HG02840 (cell line): ENCODE measurements around the gene RCOR2.
"Not testable (repeated sequence)": the region's sequence is repeated elsewhere in the genome, so short reads cannot be mapped to it uniquely, and the experiment has no call there.

ENCODE experiments used
- ATAC-seq: cut with Tn5 transposase; IDR thresholded peaks from one replicate; pipeline ENCODE4 v1.9.1; 2021; ENCODE audit warnings: mild to moderate bottlenecking, moderate library complexity, moderate number of reproducible peaks; ENCODE audit not compliant: unreplicated experiment, low FRiP score

The RCOR2 gene

DNA sequence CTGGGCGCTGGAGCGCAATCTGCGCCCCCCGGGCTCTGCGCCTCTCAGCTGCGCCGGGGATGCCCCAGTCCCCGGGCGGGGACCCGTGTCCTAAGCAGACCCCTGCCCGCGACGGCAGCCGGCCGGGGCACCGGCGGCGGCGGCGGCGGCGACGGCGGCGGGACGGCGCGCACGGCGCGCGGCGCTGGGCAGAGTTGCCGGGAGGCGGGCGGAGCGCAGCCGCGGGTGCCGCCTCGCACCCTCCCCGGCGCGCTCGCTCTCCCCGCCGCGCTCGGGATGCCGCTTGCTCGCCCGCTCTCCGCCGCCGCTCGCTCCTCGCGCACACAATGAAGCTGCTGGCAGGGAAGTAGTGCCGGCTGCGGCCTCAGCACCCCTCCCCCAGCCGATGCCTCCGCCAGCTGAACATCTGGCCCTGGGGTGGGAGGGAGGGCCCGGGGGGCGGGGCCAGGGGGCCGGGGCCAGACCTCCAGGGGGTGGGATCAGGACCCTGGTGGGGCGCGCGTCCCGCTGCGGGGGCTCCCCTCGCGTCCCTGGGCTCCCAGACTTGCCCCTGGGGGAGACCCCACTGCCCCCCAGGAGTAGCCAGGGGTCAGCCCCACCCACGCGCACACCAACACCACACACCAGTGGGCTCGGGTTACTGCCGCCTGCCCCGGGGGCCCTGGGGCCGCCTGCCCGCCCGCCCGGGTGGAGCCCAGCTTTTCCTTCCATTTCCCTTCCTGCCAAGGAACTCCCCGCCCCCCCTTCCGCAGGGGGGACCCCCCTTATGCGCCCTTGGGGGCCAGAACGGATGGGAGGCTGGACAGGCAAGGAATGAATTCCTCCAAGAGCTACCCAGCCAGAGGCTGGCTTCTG is at the start of gene RCOR2:
RCOR2 (minus strand) TSS at position 328 of the 855 bp plus-strand sequence. CDS start 708 bp downstream, outside the sequence.
- no peak for ATAC-seq

DNA sequence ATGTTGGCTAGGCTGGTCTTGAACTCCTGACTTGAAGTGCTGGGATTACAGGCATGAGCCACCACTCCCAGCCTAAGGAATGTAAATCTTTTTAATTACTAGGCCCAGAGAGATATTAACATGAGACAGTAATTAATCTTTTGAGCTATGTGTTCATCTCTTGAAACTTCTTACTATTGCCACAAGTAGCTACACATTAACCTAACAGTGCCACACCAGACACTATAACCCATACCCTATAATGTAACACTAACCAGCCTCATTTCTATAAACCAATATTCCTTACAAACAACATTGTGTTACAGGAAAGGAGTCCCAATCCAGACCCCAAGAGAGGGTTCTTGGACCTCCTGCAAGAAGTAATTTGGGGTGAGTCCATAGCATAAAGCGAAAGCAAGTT is 49.5 kb upstream of the RCOR2 start:
- no peak for ATAC-seq

DNA sequence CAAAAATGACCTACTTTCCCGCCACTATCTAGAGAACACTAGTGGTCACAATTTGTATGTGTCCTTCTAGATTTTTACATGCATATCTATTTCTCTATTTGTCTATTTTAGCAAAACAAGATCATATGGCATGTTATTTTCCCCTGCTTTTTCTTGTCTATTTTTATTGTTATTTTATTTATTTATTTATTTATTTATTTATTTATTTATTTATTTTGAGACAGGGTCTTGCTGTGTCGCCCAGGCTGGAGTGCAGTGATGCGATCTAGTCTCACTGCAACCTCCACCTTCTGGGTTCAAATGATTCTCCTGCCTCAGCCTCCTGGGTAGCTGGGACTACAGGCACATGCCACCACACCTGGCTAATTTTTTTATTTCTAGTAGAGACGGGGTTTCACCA is 46.9 kb upstream of the RCOR2 start:
- not testable (repeated sequence) for ATAC-seq

DNA sequence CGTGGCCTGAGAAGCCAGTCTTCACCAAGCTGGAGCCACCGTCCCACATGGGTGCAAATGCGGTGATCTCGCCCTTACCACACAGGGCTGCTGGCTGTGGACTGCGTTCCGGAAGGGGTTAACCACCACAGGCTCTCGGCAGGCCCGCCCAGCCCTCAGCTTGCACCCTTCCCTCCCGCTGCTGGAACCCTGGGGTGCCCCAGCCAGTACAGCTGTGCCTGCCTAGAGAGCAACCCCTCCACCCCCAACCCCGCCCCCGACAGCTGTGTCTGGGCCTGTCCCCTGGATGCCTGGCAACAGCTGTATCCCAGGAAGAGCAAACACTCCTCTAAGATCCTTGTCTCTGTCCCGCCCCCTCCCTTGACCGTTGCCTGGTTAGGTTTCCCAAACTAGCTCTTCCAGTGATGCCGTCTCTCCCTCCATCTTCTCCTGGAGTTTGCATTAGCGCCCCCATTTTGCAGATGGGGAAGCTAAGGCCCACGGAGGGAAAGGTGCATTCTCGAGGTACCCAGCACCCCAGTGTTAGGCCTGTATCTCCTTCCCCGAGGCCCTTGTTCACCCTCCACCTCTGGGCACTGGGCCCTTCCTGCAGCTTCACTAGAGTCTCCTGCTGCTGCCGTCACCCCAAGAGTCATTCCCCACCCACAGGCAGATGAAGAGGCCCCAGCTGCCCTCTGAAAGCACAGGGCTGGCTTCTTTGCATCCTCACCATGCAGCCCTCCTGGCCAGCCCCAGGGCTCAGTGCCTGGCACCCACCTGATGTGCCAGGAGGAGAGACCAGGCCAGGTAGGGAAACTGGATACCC is 44.8 kb upstream of the RCOR2 start:
- no peak for ATAC-seq

DNA sequence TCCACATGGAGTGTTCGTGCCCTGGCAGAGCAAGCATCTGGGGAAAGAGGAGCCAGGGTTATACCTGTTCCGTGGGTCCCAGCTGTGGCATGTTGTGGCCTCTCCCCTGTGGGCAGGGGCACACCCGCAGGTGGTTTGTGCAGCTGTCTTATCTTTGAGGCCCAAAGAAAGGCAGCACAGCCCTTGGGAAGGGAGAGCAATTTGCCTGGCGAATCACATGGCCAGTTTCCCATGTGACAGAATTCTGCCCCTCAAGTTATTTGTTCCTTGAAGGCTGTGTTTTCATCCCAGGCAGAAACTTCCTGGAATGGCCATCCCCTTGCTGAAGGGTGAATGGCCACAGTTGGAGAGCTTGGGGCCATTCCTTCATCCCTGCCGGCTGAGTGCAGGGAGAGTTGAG is 41.0 kb upstream of the RCOR2 start:
- ATAC-seq = no peak

DNA sequence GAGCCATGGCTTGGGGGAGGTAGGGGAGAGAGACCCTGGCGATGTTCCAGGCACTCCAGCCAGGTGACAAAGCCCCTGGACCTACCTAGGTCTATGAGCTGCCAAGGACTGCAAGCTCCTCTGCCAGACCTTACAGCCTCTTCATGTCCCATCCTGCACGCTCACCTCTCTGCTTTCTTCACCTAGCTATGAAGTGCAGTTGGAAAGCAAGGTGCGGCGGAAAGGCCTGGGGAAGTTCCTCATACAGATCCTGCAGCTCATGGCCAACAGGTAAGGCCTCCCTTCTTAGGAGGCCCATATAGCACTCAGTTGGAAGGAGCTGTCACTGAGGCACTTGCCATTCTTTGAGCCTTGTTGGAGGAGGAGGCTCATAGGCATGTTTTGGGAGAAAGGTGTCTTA is 35.6 kb upstream of the RCOR2 start:
- no peak for ATAC-seq

DNA sequence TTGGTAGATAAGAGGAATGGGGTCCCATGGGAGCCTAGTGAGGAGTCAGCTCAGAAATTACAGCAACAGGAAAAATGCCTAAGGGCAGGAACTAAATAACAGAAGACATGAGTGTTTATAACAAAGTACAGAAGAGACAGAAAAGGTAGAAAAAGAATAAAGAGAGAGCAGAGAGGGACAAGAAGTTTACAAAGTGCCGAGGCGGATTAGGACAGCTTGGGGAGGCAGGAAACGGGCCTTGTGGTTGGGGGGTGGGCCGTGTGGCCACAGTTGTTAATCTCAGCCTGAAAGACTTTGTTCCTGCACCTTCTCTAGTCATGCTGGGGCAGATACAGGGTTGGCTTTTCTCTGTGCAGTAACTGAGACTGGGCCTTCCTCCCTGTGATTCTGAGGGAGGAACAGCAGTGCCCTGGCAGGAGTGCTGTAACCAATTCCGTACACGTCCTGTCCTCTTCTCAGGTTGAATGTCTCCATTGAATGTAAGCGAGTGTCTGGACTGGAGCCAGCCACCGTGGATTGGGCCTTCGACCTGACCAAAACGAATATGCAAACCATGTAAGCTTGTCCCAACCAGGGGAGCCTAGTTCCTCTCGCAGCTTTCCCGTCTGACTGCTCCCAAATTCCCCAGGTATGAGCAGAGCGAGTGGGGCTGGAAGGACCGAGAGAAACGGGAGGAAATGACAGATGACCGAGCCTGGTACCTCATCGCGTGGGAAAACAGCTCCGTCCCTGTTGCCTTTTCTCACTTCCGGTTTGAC is 35.0 kb upstream of the RCOR2 start:
- ATAC-seq = no peak

DNA sequence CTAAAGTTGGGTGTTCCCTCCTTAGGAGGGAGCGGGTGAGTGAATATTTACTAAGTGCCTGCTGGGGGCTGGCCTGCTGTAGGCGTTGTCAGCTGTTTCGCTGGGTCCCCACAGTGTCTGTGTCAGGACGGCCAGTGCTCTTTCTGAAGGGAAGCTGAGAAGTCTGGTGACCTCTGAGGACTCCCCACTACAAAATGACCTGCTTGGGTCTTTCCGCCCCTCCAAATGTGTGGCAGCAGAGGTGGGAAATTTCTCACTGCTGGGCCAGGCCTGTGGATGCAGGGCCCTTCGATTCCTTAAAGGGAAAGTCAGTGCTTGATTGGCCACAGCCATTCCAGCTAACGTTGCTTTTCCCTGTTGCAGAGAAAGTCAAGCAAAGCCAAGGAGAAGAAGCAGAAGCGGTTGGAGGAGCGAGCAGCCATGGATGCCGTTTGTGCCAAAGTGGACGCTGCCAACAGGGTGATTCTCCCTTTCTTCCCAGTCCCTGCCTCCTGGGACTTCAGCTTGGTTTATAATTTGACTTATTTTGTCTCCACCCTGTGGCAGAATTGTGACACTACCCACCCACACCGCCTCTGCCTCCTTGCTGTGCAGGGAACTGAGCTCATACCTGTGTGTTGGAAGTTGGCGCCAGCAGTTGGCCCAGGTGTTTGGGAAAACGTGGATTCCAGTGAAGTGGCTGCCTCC is 28.7 kb upstream of the RCOR2 start:
- no peak for ATAC-seq

DNA sequence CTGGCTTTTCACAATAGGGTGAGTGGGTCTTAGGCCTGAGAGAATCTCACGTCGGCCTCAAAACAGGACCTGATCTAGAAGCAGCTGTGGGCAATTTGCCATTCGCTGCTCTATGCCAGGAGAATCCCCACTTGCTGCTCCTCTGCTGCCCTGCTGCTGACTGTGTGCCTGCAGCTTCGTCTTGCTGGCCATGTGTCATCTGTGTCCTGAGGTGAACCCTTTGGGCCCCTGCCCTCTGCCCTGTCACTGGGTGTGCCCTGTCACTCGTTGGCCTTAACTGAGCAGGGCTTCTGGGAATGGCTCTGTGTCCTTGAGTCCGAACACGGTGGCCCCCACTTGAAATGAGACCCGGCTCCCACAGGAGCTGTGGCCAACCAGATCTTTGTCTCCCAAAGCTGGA is 28.0 kb upstream of the RCOR2 start:
- no peak for ATAC-seq

DNA sequence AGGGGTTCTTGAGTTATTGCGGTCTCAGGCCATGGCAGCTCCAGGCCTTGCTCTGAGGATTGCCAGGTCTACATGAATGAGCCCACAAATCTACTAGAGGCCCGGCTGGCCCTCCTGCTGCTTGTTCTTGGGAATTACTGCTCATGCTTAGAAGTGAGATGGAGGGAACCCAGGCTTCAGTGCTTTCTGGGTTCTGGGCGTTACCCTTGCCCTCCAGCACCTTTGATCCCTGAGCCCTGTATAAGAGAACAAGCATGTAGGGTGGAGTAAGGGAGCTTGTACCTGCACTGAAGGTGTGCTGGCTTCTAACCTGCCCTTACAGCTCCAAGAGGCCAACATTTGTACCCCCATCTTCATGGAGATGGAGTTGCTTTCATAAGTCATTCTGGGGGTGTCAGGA is 25.8 kb upstream of the RCOR2 start:
- no peak for ATAC-seq

DNA sequence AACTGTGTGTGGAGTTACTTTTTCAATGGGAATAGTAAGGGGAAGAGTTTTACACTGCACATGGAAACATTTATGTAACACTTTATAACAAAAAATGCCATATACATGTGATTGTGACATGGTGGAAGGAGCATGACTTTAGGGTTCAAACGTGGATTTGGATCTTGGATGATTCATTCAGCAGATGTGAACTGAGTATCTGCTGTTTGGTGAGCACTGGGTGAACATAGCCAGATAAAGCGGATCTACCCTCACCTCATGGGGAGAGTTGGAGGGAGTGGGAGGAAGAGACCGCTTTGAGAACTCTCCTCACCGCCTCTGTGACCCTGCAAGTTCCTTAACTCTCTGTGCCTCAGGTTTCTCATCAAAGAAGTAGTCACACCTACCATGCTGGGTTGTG is 24.9 kb upstream of the RCOR2 start:
- ATAC-seq = no peak

DNA sequence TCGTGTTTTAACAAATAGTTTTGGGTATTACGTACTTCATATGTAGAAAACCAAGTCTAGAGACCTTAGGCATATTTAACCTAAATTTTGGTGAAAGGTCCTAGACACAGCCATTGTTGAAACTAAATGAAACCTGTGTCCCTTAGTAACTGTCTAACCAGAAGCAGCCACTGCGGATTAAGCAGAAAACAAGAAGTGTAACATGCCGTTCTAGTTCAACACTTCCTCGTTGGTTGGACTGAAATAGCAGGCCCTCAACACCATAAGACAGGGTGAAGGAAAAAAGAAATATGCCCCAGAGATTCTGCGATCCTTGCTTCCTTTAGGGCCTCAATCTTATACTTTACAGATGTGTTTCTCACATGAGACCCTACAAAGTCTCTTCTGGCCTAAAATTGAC is 23.8 kb upstream of the RCOR2 start:
- ATAC-seq = no peak

DNA sequence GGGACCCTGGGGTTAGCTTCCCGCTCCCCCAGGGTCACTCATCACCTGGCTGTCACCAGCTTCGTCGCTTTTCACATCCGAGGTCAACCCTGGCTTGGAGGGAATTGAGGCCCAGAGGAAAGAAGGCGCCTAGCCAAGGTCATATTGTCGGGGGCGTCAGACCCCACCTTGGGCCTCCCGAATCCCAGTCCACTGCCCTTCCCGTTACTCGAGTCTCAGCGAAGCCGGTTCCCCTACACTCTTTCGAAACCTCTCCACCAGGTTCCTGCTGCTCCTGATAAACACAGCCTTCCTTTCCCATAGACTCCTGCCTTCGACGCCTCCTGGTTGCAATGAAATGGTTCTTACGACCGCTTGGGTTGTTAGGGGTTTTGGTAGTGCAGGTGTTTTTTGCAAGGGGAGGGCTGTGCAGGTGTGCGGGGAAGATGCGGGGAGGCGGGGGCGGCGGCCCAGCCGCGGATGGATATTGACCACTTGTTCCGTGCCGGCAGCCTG is 22.5 kb upstream of the RCOR2 start:
- ATAC-seq = peak; percentile 4

DNA sequence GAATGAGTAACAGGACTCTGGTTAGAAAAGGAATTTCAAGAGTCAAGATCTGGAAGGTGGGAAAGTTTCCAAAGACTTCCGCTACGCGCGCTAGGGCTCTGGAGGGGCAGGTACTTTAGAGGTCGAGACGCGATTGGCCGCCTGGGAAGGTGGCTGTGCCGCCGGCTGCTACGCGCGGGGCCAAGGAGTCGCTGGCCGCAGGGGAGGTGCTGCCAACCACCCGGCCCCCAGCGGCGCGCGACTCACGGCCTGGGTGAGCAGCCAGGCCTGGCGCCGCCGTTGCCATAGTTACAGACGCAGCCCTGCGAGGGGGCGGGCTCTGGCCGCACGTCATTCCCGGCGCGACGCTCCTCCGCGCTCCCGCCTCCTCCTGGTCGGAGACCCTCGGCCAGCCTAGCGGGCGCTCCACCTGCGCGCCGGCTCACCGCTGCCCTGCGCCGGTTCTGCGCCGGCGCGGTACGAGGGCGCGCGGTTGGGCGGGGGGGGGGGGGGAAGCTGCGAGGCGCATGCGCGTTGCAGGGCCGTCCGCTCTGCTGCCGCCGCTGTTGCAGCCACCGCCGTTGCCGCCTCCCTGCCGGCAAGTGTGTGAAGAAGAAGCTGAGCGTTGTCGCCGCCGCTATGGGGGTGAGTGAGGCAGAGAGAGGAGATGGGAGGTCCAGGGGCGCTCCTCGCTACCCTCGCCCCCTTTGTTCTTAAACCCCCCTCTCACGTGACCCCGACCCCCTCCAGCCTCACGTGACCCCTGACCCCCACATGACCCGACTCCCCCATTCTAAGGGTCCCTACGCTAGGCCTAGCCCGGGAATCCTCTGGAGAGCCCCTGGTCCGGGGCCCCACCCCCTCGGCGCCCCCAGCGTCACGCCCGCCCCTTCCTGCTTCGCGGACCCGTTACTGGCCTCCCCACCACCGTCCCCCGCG is 21.8 kb upstream of the RCOR2 start, which contains the start of gene NAA40:
NAA40 (plus strand) TSS at position 524 of the 918 bp plus-strand sequence; CDS start at position 619, 95 bp downstream.
- ATAC-seq = peak; percentile 94

DNA sequence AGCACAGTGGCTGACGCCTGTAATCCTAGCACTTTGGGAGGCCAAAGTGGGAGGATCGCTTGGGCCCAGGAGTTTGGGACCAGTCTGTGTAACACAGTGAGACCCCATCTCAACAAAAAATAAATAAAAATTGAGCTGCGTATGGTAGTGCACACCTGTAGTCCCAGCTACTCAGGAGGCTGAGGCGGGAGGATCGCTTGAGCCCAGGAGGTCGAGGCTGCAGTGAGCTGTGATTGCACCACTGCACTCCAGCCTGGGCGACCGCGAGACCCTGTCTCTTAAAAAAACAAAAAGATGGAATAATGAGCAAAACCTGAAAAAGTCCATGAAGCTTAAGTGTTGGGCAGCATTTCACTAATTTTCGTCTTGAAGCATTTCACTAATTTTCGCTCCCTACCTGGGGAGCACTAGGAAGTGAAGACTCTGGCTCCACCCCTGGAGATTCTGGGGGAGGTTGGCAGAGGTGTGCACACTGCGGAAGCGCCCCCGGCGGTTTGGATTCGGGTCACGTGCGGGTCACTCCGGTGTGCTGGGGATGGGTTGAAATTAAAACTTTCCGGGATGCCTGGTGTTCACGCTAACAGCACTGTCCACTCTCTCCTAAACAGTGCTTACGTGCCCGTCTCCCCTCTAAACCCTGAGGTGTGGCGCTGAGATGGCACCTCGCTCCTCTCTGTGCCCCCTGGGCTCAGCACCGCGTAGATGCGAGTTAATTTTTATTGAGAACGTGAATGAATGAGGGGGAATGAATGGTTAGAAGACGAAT is 20.9 kb upstream of the RCOR2 start:
- peak; percentile 13 for ATAC-seq

DNA sequence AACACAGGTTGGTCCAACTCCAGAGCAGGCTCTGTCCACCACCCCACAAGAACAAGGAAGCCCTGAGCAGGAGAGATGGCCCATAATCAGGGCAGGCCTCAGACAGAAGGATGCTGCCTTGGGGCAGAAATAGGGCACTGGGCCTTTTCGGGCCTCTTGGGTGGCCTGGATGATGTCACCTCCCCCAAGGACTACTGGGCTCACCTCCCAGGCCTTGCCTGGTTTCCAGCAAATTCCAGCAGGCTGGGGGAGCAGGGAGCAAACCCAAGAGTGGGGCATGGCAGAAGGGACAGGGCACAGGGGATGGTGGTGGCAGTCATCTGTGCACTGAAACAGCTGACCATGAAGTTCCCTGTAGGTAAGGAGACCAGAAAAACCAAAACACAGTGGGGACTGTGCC is 16.5 kb upstream of the RCOR2 start:
- no peak for ATAC-seq

DNA sequence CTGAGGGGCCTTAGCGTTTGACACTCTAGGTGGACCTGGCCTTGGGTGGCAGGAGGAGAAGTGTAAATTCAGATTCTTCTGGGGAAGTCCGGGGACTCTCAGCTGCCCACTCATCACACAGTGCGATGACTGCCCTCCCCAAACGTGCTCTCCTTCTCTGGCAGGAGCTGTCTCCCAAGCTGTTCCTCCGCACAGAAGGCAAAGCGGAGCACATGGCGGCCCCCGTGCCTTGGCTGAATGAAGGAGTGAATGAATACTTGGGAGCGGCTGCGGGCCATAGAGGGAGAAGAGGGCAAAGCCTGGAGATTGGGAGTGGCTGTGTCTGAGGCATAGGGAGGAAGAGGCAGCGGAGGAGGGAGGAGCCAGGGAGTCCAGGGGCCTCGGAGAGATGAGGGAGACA is 14.9 kb upstream of the RCOR2 start:
- ATAC-seq = no peak

DNA sequence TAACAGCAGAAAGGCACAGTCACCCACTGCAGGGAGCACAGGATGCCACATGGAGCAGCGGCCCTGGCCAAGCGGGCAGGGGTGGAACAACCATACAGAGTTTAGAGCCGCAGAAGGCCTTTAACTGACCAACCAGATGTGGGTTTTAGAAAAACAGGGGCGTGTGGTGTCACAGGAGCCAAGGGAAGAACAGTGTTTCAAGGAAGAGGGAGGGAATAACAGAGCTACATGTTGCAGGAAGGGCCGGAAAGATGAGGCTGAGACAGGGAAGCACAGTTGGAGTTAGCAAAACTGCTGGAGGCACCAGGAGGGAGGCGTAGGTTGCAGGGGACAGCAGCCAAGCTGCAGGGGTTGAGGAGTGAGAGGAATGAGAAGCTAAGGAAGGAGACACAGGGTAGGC is 14.1 kb upstream of the RCOR2 start:
- no peak for ATAC-seq
